HG03103 (cell line): ENCODE results near the gene MRPL34.
A peak's percentile ranks its signal among the peaks of the same experiment; 100 is the strongest.
"Not testable (repeated sequence)": the region's sequence is repeated elsewhere in the genome, so short reads cannot be mapped to it uniquely, and the experiment has no call there.

ENCODE experiments used
- ATAC-seq: cut with Tn5 transposase; IDR thresholded peaks from one replicate; pipeline ENCODE4 v1.9.1; 2021; ENCODE audit warnings: low read depth; ENCODE audit not compliant: unreplicated experiment

Gene MRPL34

DNA sequence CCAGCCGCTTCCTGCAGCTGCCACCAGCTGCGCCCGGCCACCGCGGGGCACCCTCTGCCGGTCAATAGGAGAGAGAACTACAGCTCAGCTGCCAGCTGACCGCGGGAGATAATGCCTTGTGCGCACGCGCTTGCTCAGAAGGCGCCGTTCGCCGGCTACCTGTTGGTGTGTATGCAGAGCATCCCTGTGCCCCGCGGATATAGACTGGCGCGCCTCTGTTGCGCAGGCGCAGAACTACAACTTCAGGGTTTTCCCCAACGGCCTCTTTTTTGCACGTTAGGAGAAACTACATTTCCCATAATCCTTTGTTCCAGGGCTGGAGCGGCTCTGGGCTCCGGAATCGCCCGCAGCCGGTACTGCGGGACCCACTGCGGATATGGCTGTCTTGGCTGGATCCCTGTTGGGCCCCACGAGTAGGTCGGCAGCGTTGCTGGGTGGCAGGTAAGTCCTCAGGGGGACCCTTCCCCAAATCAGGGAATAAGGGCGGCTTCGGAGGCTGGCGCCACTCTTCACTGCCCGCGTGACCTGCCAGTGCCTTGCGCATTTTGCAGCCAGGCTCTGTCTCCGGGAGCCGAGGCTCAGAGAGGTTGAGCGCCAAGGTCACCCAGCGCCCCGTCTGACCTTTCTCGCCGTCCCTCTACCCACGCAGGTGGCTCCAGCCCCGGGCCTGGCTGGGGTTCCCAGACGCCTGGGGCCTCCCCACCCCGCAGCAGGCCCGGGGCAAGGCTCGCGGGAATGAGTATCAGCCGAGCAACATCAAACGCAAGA, at the start of gene MRPL34:
TSS of gene MRPL34 (plus strand) at position 356 of the 768 bp plus-strand sequence. CDS start at position 377, 21 bp downstream.
- ATAC-seq = peak; percentile 43

DNA sequence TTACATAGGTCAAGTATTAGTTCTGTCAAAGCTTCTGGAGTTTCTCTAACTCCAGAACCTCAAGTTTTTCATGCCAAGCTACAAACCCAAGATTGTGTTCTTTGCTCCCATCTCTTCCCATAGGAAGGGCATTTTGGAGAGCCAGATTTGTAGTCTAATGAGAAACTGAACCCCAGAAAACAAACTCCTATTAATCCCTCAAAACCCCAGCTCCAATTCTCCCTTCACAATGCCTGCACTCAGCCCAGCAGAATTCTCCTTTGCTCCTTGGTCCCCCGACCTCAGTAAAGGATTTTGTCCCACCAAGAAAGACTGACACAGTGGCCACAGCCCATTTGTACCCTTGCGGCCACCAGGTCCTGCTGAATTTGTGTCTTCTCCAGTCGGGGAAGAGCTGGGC, 49.5 kb upstream of the MRPL34 start:
- ATAC-seq = no peak

DNA sequence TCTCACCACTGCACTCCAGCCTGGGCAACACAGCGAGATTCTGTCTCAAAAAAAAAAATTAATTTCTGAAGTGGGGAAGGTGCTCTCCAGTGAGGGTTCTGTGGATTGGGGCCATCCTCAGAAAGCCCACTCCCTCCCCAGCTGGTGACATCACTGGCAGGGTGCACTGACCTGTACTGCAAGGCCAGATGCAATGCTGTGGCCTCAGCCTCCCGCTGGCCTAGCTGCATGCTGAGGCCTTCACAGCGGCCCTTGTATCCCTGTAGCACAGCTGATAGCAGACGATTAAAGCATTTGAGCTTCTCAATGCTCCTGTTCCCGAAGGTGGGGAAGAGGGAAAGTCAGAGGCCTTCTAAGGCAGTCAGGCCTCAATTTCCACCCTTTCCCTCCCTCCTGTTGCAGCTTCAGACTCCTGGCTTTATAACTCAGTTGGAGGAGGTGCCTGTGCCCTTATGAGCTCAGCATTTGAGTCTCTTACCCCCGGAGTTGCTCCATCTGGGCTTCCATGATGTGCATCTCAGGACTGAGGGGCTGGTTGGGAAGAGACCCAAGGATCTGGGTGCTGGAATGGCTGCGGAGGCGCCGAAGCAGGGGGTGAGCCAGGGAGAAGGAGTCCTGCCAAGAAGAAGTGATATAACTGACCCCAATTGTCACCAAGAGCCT, 46.4 kb upstream of the MRPL34 start:
- no peak for ATAC-seq

- no peak for ATAC-seq
Observed at GRCh38 chr19:17259934-17260333, 45.7 kb upstream of the MRPL34 start.

DNA sequence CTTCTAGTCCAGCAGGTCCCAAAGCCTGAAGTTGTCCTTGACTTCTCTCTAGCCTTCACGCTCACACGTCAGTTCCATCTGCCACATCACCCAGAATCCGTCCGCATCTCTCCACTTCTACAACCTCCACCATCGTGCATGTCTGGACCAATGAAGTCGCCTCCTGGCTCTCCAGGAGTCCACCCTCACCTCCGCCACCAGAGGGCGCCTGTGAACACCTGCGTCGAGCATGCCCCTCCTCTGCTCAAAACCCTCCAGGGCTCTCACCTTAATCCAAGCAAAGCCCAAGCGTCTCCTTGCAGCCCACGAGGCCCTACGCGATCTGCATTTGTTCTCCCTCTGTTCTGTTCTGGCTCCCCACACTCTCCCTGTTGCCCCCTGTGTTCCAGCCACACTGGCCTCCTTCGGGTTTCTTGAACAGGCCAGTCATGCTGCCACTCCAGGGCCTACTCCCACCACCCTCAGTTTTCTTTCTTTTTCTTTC, 44.8 kb upstream of the MRPL34 start:
- ATAC-seq = no peak

DNA sequence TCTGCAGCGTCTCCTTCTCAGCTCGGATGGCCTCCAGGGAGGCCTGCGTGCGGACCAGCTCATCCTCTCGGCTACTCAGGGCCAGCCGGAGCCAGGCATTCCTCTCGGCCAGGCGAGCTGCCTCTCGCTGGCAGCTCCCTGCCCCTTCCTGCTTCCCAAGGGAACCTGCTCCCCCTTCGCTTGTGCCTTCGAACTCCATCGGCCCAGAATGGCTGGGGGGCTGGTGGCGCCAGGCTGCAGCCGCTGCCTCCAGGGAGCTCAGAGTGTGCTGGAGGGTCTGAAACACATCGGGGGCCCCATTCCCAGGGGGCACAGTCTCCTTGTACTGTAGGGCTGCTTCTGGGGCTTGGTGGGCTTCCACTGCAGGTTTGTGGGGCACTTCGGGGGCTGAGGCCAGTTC, 43.1 kb upstream of the MRPL34 start:
- ATAC-seq = no peak

GRCh38 chr19:17263712-17264640, 41.7 kb upstream of the MRPL34 start:
- ATAC-seq = no peak

DNA sequence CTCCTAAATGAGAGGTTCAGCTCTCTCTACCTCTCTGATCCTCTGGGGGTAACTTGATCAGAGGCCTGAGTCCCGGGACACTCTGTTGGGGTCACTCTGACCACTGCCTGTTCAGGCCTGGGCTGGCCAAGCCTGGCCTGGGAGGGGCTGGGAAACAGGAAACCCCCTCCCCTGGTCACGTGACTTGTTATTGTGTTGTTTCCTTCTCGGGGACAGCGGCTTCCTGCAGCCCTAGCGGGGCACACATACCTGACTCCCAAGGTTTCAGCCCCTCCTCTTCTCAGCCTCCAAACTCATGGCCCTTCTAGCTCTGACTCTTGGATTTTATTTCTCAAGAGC, 41.1 kb upstream of the MRPL34 start, which contains the start of gene USHBP1:
TSS of gene USHBP1 (minus strand) at position 105 of the 339 bp plus-strand sequence. CDS start 446 bp downstream, outside the sequence.
- ATAC-seq = no peak

- no peak for ATAC-seq
Observed at GRCh38 chr19:17266026-17266425, 39.6 kb upstream of the MRPL34 start.

- peak; percentile 22 for ATAC-seq
Observed at GRCh38 chr19:17266589-17266974, 39.1 kb upstream of the MRPL34 start.

- peak; percentile 81 for ATAC-seq
Observed at GRCh38 chr19:17266975-17267788, 38.5 kb upstream of the MRPL34 start, which contains the start of gene BABAM1. Gene BABAM1 (plus strand): TSS chr19:17267443. CDS start chr19:17268807, 1,364 bp downstream.

GRCh38 chr19:17268754-17269153, 36.9 kb upstream of the MRPL34 start:
- ATAC-seq = no peak

- ATAC-seq = not testable (repeated sequence)
Observed at GRCh38 chr19:17274892-17275291, 30.8 kb upstream of the MRPL34 start.

DNA sequence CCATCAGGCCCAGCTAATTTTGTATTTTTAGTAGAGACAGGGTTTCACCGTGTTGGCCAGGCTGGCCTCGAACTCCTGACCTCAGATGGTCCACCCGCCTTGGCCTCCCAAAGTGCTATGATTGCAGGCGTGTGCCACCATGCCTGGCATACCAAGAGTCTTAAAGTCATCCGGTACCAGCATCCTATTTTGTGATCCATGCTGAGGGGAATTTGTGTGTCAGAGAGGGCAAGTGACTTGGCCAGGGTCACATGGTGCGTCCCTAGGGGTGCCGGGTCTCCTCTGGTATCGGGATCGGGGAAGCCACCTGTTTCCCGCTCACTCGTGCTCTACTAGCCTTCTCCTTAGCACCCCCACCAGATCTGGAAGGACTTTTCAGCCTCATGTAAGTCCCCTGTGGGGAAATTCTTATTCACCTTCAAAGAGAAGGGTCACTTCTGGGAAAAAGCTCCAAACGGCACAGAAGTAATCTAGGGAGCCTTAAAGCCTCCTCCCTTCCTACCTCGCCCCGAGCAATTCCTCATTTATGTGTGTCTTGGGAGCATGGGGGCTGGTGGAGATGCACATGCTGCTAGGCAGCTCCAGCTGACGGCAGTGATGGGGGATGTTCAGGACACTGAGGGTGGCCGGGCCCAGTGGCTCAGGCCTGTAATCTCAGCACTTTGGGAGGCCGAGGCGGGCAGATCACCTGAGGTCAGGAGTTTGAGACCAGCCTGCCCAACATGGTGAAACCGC, 30.1 kb upstream of the MRPL34 start:
- ATAC-seq = no peak

GRCh38 chr19:17279436-17279835, 26.2 kb upstream of the MRPL34 start:
- ATAC-seq = no peak

GRCh38 chr19:17281391-17282304, 24.0 kb upstream of the MRPL34 start, which contains the start of gene ANKLE1:
Gene ANKLE1 (plus strand): TSS chr19:17281901. CDS start chr19:17281921, 20 bp downstream.
- ATAC-seq = no peak

- ATAC-seq = peak; percentile 50
Observed at GRCh38 chr19:17282488-17283125, 23.1 kb upstream of the MRPL34 start.
